Left renal pelvis (tissue), 4 donors: ENCODE results near the gene RAB23. TPM values are rescaled to one million over a fixed set of nuclear protein-coding genes. Genes with fewer than 3 reads are reported as not detected.

Experiments used
- DNase-seq, 4 donors: peaks; one replicate each; pipeline ENCODE4 v3.0.0-alpha.2; 2013; ENCODE audit warnings: low read depth in 4 of 4, low spot score in 3 of 4
- polyA plus RNA-seq, 4 donors: library from polyadenylated mRNA; unstranded; fragments of 120-200 nt; gene quantifications; one replicate each; pipeline ENCODE4 v1.2.1, GENCODE V29; 2013; ENCODE audit not compliant: insufficient read length in 4 of 4

Gene RAB23
- polyA plus RNA-seq, result 10 to 100 TPM; 34.3 to 63.4 (median 48.4) TPM

- DNase-seq, result peak; percentile 77 to 82 (median 80)
These were observed at the start of gene RAB23 for GRCh38 chr6:57221936-57222742. TSS of gene RAB23 (minus strand) at chr6:57222307. CDS start at chr6:57210380, 11,927 bp downstream.

- no peak for DNase-seq
These were observed 46.2 kb upstream of the RAB23 start for GRCh38 chr6:57268294-57268640.

- no peak for DNase-seq
These were observed 45.6 kb upstream of the RAB23 start for GRCh38 chr6:57267586-57268293.

- DNase-seq, result no peak
These were observed 43.7 kb upstream of the RAB23 start for GRCh38 chr6:57265755-57266221.

- DNase-seq, result no peak
These were observed 41.6 kb upstream of the RAB23 start for GRCh38 chr6:57263739-57264138.

- DNase-seq, result no peak
These were observed 41.0 kb upstream of the RAB23 start for GRCh38 chr6:57262901-57263694.

GRCh38 chr6:57262488-57262887 is 40.4 kb upstream of the RAB23 start:
- no peak for DNase-seq

GRCh38 chr6:57261926-57262325 is 39.8 kb upstream of the RAB23 start:
- no peak for DNase-seq

GRCh38 chr6:57259064-57259463 is 37.0 kb upstream of the RAB23 start:
- no peak for DNase-seq

GRCh38 chr6:57257911-57258541 is 35.9 kb upstream of the RAB23 start:
- DNase-seq, result no peak

GRCh38 chr6:57256541-57256940 is 34.4 kb upstream of the RAB23 start:
- DNase-seq, result no peak

- no peak for DNase-seq
These were observed 33.5 kb upstream of the RAB23 start for GRCh38 chr6:57255451-57256169.

GRCh38 chr6:57254055-57254717 is 32.1 kb upstream of the RAB23 start:
- DNase-seq, result peak in 1 of 4 donors; percentile 40

- DNase-seq, result no peak
These were observed 30.9 kb upstream of the RAB23 start for GRCh38 chr6:57252975-57253374.

- DNase-seq, result no peak
These were observed 30.0 kb upstream of the RAB23 start for GRCh38 chr6:57252137-57252536.

- DNase-seq, result no peak
These were observed 28.2 kb upstream of the RAB23 start for GRCh38 chr6:57250348-57250747.

GRCh38 chr6:57248311-57248895 is 26.3 kb upstream of the RAB23 start:
- DNase-seq, result no peak

GRCh38 chr6:57247603-57248002 is 25.5 kb upstream of the RAB23 start:
- DNase-seq, result no peak

GRCh38 chr6:57246307-57246706 is 24.2 kb upstream of the RAB23 start:
- no peak for DNase-seq
